Fibroblast of lung (primary cell): ENCODE results near the gene RNASEH2C. TPM values are rescaled to one million over a fixed set of nuclear protein-coding genes. Genes with fewer than 3 reads are reported as not detected.

Experiments
- DNase-seq, 2 donors: peaks; one replicate each; pipeline versions ENCODE4 v3.0.0 to v3.0.0-alpha.2; 2010; ENCODE audit warnings: low read depth in 2 of 2
- H2AFZ ChIP-seq: 2 replicates; pipeline ENCODE4 v1.5.1; 2012; ENCODE audit warnings: low read length, control low read depth, inconsistent platforms
- H3K27ac ChIP-seq: 2 replicates; pipeline ENCODE4 v1.5.1; 2011; ENCODE audit warnings: low read length, control low read depth; ENCODE audit not compliant: insufficient read depth
- H3K27me3 ChIP-seq: 2 replicates; pipeline ENCODE4 v1.5.1; 2011; ENCODE audit warnings: mild to moderate bottlenecking, low read length; ENCODE audit not compliant: control insufficient read depth, insufficient read depth
- H3K36me3 ChIP-seq: 2 replicates; pipeline ENCODE4 v1.5.1; 2011; ENCODE audit warnings: low read length; ENCODE audit not compliant: control insufficient read depth, insufficient read depth
- H3K4me1 ChIP-seq: 2 replicates; pipeline ENCODE4 v1.5.1; 2011; ENCODE audit warnings: low read length; ENCODE audit not compliant: control insufficient read depth, insufficient read depth; ENCODE audit errors: extremely low read depth
- H3K4me2 ChIP-seq: 2 replicates; pipeline ENCODE4 v1.5.1; 2011; ENCODE audit warnings: low read length, control low read depth; ENCODE audit not compliant: insufficient read depth; ENCODE audit errors: extremely low read depth
- H3K4me3 ChIP-seq, 4 experiments: fragments of 200-600 bp in 1 of 4; sonication (generic) in 1 of 4; replicated peaks in 1 of 4; 2 replicates each; pipeline ENCODE4 v1.5.1; 2011 to 2016; ENCODE audit warnings: low read length in 4 of 4, low read depth in 3 of 4, mild to moderate bottlenecking in 3 of 4, control low read depth in 2 of 4, inconsistent platforms in 1 of 4, mixed read lengths in 1 of 4; ENCODE audit not compliant: insufficient read depth in 1 of 4; ENCODE audit errors: control extremely low read depth in 1 of 4
- H3K79me2 ChIP-seq: 2 replicates; pipeline ENCODE4 v1.5.1; 2012; ENCODE audit warnings: mild to moderate bottlenecking, low read length, inconsistent platforms; ENCODE audit not compliant: control insufficient read depth, insufficient read depth
- H3K9ac ChIP-seq: 2 replicates; pipeline ENCODE4 v1.5.1; 2011; ENCODE audit warnings: mild to moderate bottlenecking, low read length, control low read depth; ENCODE audit not compliant: insufficient read depth
- H3K9me3 ChIP-seq: 2 replicates; pipeline ENCODE4 v1.5.1; 2012; ENCODE audit warnings: low read depth, low read length; ENCODE audit not compliant: control insufficient read depth, insufficient read depth
- H4K20me1 ChIP-seq: 2 replicates; pipeline ENCODE4 v1.5.1; 2011; ENCODE audit warnings: low read length; ENCODE audit not compliant: control insufficient read depth, insufficient read depth; ENCODE audit errors: extremely low read depth
- CTCF ChIP-seq, 2 donors: IDR thresholded peaks in 1 of 2; conservative IDR thresholded peaks in 1 of 2; 1 replicate in 1 of 2; 2 replicates in 1 of 2; pipeline ENCODE4 v1.5.1; 2011 to 2012; ENCODE audit warnings: low read length in 2 of 2, control low read depth in 1 of 2, inconsistent platforms in 1 of 2, low read depth in 1 of 2, mild to moderate bottlenecking in 1 of 2
- EZH2 ChIP-seq: IDR thresholded peaks from 2 replicates; pipeline ENCODE4 v1.5.1; 2012; ENCODE audit warnings: low read length, control low read depth, mild to moderate bottlenecking; ENCODE audit errors: missing control alignments
- polyA plus RNA-seq, 2 donors: library from polyadenylated mRNA; depleted of rRNA in 1 of 2; stranded (reverse) in 1 of 2; unstranded in 1 of 2; fragments of >200 nt; gene quantifications; 2 replicates each; pipeline ENCODE4 v1.2.1, GENCODE V29; 2011 to 2012; ENCODE audit warnings: missing spikeins in 1 of 2
- total RNA-seq: library from RNA; depleted of rRNA; stranded (reverse); fragments of >200 nt; gene quantifications from 2 replicates; pipeline ENCODE4 v1.2.1, GENCODE V29; 2014

The RNASEH2C gene
- total and polyA plus RNA-seq, 2 donors (not counting 1 experiment from before 2014, with no cell fraction given): 12.6 to 29.1 TPM

DNA sequence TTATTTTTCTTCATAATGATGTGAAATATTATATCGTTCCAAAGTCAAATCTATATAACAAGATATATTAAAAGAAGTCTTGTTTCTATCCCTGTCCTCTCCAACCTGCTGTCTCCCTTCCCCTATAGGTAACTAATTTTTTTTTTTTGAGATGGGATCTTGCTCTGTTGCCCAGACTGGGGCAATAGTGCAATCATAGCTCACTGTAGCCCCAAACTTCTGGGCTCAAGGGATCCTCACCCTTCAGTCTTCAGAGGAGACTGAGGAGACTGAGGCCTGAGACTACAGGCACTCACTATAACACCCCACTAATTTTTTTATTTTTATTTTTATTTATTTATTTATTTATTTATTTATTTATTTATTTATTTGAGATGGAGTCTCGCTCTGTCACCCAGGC lies 47.6 kb downstream of the RNASEH2C start:
- Histone ChIP-seq H2AFZ (no peak overlapping the region), H3K4me2 (no peak overlapping the region), H3K79me2 (no peaks in the 10 kb centered on the region), H3K9me3 (no peaks in the 10 kb centered on the region), H3K9ac (no peak overlapping the region), H3K27ac (no peak overlapping the region), H4K20me1 (no peaks in the 10 kb centered on the region), H3K4me3 (no peak overlapping the region), H3K27me3 (no peaks in the 10 kb centered on the region), H3K36me3 (no peaks in the 10 kb centered on the region), H3K4me1 (no peaks in the 10 kb centered on the region)
- TF ChIP-seq CTCF (conservative IDR thresholded peaks at IDR 0.05 in 1 of 2, IDR thresholded peaks at IDR 0.05 in 1 of 2; ENCODE audit: low read depth in 1 of 2, low read length in 2 of 2) (no peak), EZH2 (no peak)
- DNase-seq: no peak

DNA sequence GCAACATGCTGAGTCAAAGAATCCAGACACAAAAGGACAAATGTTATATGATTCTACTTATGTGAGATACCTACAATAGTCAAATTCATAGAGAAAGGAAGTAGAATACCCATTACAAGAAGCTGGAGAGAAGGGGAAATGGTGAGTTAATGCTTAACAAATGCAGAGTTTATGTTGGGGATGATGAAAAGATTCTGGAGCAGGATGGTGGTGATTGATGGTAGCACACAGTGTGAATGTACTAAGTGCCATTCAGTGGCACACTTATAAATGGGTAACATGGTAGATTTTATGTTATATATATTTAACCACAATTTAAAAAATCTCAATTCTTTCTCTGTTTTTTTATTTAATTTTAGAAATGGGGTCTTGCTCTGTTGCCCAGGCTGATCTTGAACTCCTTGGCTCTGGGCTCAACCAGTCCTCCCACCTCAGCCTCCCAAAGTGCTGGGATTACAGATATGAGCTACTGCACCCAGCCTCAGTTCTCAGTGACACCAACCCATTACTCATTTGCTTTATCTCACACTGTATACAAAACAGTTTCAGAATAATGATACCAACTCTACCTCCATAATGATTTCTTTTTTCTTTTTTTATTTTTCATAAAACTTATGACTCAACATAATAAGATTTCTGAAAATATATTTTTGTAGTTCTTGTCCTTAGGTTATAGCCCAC lies 48.3 kb downstream of the RNASEH2C start:
- no peak for TF ChIP-seq EZH2
- no peak for TF ChIP-seq CTCF (conservative IDR thresholded peaks at IDR 0.05 in 1 of 2, IDR thresholded peaks at IDR 0.05 in 1 of 2; ENCODE audit: low read depth in 1 of 2, low read length in 2 of 2)
- Histone ChIP-seq H3K79me2 (no peaks in the 10 kb centered on the region), H3K9ac (no peak overlapping the region), H3K27ac (no peak overlapping the region), H3K4me3 (no peak overlapping the region), H2AFZ (no peak overlapping the region), H4K20me1 (no peaks in the 10 kb centered on the region), H3K36me3 (no peaks in the 10 kb centered on the region), H3K4me1 (no peaks in the 10 kb centered on the region), H3K27me3 (no peaks in the 10 kb centered on the region), H3K9me3 (no peaks in the 10 kb centered on the region), H3K4me2 (no peak overlapping the region)
- no peak for DNase-seq

Other genes with a start within 250 kb of the RNASEH2C start
- 14,068 and 21,991 TPM in 2 replicates for gene MALAT1, start 221.8 kb downstream of the RNASEH2C start, total RNA-seq
- gene MALAT1, start 221.8 kb downstream of the RNASEH2C start, polyA plus RNA-seq: 482 and 583 TPM in 2 replicates
- gene SCYL1, start 195.7 kb downstream of the RNASEH2C start, total RNA-seq: 73.2 and 84.6 TPM in 2 replicates
- gene SCYL1, start 195.7 kb downstream of the RNASEH2C start, polyA plus RNA-seq: 58.2 and 62.3 TPM in 2 replicates
- gene LTBP3, start 162.4 kb downstream of the RNASEH2C start, total RNA-seq: 37.3 and 39.0 TPM in 2 replicates
- 40.4 and 47.2 TPM in 2 replicates for gene LTBP3, start 162.4 kb downstream of the RNASEH2C start, polyA plus RNA-seq
- gene ZNRD2, start 150.3 kb downstream of the RNASEH2C start, total RNA-seq: 25.8 and 30.8 TPM in 2 replicates
- gene ZNRD2, start 150.3 kb downstream of the RNASEH2C start, polyA plus RNA-seq: 20.8 and 32.0 TPM in 2 replicates
- gene FAM89B, start 148.3 kb downstream of the RNASEH2C start, total RNA-seq: 17.5 and 23.4 TPM in 2 replicates
- 18.2 and 18.3 TPM in 2 replicates for gene FAM89B, start 148.3 kb downstream of the RNASEH2C start, polyA plus RNA-seq
- 46.5 and 53.5 TPM in 2 replicates for gene EHBP1L1, start 144.7 kb downstream of the RNASEH2C start, total RNA-seq
- 12.4 and 12.8 TPM in 2 replicates for gene EHBP1L1, start 144.7 kb downstream of the RNASEH2C start, polyA plus RNA-seq
- under 0.01 TPM in 1 of 2 replicates, not detected in the other for gene KCNK7, start 125.0 kb downstream of the RNASEH2C start, total RNA-seq
- gene KCNK7, start 125.0 kb downstream of the RNASEH2C start, polyA plus RNA-seq: not detected in 2 replicates
- 16.7 and 19.3 TPM in 2 replicates for gene MAP3K11, start 106.6 kb downstream of the RNASEH2C start, total RNA-seq
- 10.6 and 14.7 TPM in 2 replicates for gene MAP3K11, start 106.6 kb downstream of the RNASEH2C start, polyA plus RNA-seq
- 11.0 and 14.7 TPM in 2 replicates for gene PCNX3, start 105.0 kb downstream of the RNASEH2C start, total RNA-seq
- 8.0 and 14.5 TPM in 2 replicates for gene PCNX3, start 105.0 kb downstream of the RNASEH2C start, polyA plus RNA-seq
- 13.6 and 32.5 TPM in 2 replicates for gene SIPA1, start 82.7 kb downstream of the RNASEH2C start, total RNA-seq
- 7.8 and 15.4 TPM in 2 replicates for gene SIPA1, start 82.7 kb downstream of the RNASEH2C start, polyA plus RNA-seq
- gene RELA, start 57.9 kb downstream of the RNASEH2C start, total RNA-seq: 13.9 and 15.7 TPM in 2 replicates
- 23.0 and 31.8 TPM in 2 replicates for gene RELA, start 57.9 kb downstream of the RNASEH2C start, polyA plus RNA-seq
- gene KAT5, start 8.5 kb downstream of the RNASEH2C start, total RNA-seq: 31.3 and 50.4 TPM in 2 replicates
- gene KAT5, start 8.5 kb downstream of the RNASEH2C start, polyA plus RNA-seq: 27.8 and 34.0 TPM in 2 replicates
- 5.1 and 6.3 TPM in 2 replicates for gene AP5B1, start 60.2 kb upstream of the RNASEH2C start, total RNA-seq
- gene AP5B1, start 60.2 kb upstream of the RNASEH2C start, polyA plus RNA-seq: 1.6 and 2.0 TPM in 2 replicates
- not detected in 2 replicates for gene OVOL1, start 66.3 kb upstream of the RNASEH2C start, total RNA-seq
- gene OVOL1, start 66.3 kb upstream of the RNASEH2C start, polyA plus RNA-seq: not detected in 2 replicates
- 2.3 and 3.1 TPM in 2 replicates for gene SNX32, start 113.2 kb upstream of the RNASEH2C start, total RNA-seq
- 0.33 and 0.66 TPM in 2 replicates for gene SNX32, start 113.2 kb upstream of the RNASEH2C start, polyA plus RNA-seq
- gene CFL1, start 137.4 kb upstream of the RNASEH2C start, total RNA-seq: 486 and 680 TPM in 2 replicates
- 1,603 and 2,451 TPM in 2 replicates for gene CFL1, start 137.4 kb upstream of the RNASEH2C start, polyA plus RNA-seq
- gene MUS81, start 139.6 kb upstream of the RNASEH2C start, total RNA-seq: 38.8 and 56.8 TPM in 2 replicates
- gene MUS81, start 139.6 kb upstream of the RNASEH2C start, polyA plus RNA-seq: 18.7 and 23.6 TPM in 2 replicates
- gene EFEMP2, start 152.0 kb upstream of the RNASEH2C start, total RNA-seq: 48.0 and 74.0 TPM in 2 replicates
- gene EFEMP2, start 152.0 kb upstream of the RNASEH2C start, polyA plus RNA-seq: 156 and 161 TPM in 2 replicates
- not detected in 2 replicates for gene CTSW, start 159.0 kb upstream of the RNASEH2C start, total RNA-seq
- gene CTSW, start 159.0 kb upstream of the RNASEH2C start, polyA plus RNA-seq: 0.10 TPM in 1 of 2 replicates, not detected in the other
- gene FIBP, start 167.7 kb upstream of the RNASEH2C start, total RNA-seq: 134 and 168 TPM in 2 replicates
- 81.0 and 132 TPM in 2 replicates for gene FIBP, start 167.7 kb upstream of the RNASEH2C start, polyA plus RNA-seq
- gene CCDC85B, start 169.9 kb upstream of the RNASEH2C start, total RNA-seq: 83.7 and 118 TPM in 2 replicates
- gene CCDC85B, start 169.9 kb upstream of the RNASEH2C start, polyA plus RNA-seq: 18.1 and 20.6 TPM in 2 replicates
- 7.4 and 8.8 TPM in 2 replicates for gene FOSL1, start 179.6 kb upstream of the RNASEH2C start, total RNA-seq
- gene FOSL1, start 179.6 kb upstream of the RNASEH2C start, polyA plus RNA-seq: 3.5 and 26.9 TPM in 2 replicates
- gene C11orf68, start 198.3 kb upstream of the RNASEH2C start, total RNA-seq: 18.0 and 26.6 TPM in 2 replicates
- 27.6 and 57.2 TPM in 2 replicates for gene C11orf68, start 198.3 kb upstream of the RNASEH2C start, polyA plus RNA-seq
- gene DRAP1, start 198.6 kb upstream of the RNASEH2C start, total RNA-seq: 155 and 300 TPM in 2 replicates
- 130 and 275 TPM in 2 replicates for gene DRAP1, start 198.6 kb upstream of the RNASEH2C start, polyA plus RNA-seq
- 0.17 TPM in 1 of 2 replicates, not detected in the other for gene TSGA10IP, start 224.7 kb upstream of the RNASEH2C start, total RNA-seq
- gene TSGA10IP, start 224.7 kb upstream of the RNASEH2C start, polyA plus RNA-seq: 0.06 TPM in 1 of 2 replicates, not detected in the other
- gene SART1, start 240.9 kb upstream of the RNASEH2C start, total RNA-seq: 39.0 and 43.3 TPM in 2 replicates
- 17.4 and 23.9 TPM in 2 replicates for gene SART1, start 240.9 kb upstream of the RNASEH2C start, polyA plus RNA-seq